Activated CD8-positive, alpha-beta memory T cell treated with anti-CD3 and anti-CD28 coated beads for 36 hours (primary cell): ENCODE measurements around the gene AFF1. TPM values are rescaled to one million over a fixed set of nuclear protein-coding genes. Genes with fewer than 3 reads are reported as not detected.
"Not testable (repeated sequence)": the region's sequence is repeated elsewhere in the genome, so short reads cannot be mapped to it uniquely, and the experiment has no call there.

Experiments used
- CTCF ChIA-PET: fragments of 350-600 bp; sonication (Branson Sonifier 250); formaldehyde crosslinking; loops from one replicate; lab custom pipeline; 2021; ENCODE audit warnings: antibody characterized with exemption; lab: Charles Lee
- POLR2A ChIA-PET: fragments of 350-600 bp; sonication (Branson Sonifier 250); formaldehyde crosslinking; loops from one replicate; lab custom pipeline; 2021; ENCODE audit warnings: antibody characterized with exemption; lab: Charles Lee
- total RNA-seq, 2 experiments: library from RNA; stranded (reverse); gene quantifications; one replicate each; pipeline ENCODE4 v1.2.3, GENCODE V29; 2021

Gene AFF1
- total RNA-seq, 2 experiments from 2014 or later = 29.0 to 34.0 TPM

GRCh38 chr4:87078987-87079486 lies 144.2 kb downstream of the AFF1 start:
- ChIA-PET POLR2A (no interaction called here), CTCF (interaction anchor here (0.6 to 1.3 kb wide), 4 partner anchors 11 to 170 kb away, joined by 3 to 5 read pairs (median 4); no protein-coding TSS in a partner anchor)

DNA sequence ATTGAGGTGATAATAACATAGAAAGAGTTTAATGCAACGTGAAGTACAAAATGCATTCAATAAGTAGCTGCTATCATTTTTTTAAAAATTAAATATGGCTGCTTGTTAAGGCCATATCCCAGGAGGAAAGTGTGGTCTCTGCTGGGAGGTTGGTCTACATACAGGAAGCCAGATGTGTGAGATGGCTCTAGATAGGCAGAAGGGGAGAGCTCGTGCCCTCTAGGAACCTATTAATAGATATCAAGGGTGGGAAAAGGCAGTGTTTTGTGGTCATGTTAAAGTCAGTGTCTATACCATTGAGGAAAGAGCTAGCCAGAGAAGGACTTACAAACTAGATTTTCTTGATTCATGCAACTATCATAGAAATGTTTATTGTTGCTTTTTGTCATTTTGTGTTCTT lies 145.2 kb downstream of the AFF1 start:
- CTCF ChIA-PET = interaction anchor here (1.1 to 1.3 kb wide), 3 partner anchors 12 to 158 kb away, joined by 3 to 5 read pairs (median 3); no protein-coding TSS in a partner anchor
- POLR2A ChIA-PET = no interaction called here

DNA sequence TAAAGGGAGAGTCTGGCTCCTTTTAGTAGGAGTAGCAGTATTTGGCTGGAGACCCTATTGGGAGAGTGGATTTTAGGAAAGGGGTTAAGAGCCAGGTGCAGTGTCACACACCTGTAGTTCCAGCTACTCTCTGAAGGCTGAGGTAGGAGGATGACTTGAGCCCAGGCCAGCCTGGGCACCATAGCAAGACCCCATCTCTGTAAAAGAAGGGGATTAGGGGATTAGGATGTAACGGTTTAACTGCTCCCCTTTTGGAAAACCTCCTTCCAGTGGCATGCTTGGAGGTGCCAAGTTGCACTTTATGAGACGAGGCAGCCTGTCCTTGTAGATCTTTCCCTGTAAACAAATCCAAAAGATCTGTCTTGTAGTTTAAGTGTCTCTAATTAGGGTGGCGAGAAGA lies 145.7 kb downstream of the AFF1 start:
- ChIA-PET POLR2A (no interaction called here), CTCF (no interaction called here)

DNA sequence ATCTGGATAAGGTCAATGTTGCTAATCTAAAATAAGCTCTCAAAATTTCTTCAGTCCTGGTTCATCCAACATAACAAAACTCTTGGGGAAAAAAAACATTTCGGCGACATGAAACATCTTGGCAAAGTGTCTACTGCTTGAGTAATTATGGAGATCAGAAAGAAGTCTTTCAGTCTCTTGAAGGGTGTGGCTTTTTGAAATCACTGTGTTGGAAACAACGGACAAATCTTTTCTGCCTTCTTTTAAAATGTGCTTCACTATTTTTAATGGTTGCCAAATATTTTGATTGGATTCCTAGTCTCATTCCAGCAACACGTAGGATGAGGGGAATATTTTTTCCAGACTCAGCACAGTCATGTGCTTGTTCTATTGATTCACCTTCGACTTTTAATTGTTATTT lies 147.0 kb downstream of the AFF1 start:
- CTCF ChIA-PET = no interaction called here
- POLR2A ChIA-PET = no interaction called here

- CTCF ChIA-PET, POLR2A ChIA-PET: not testable (repeated sequence)
Measured at GRCh38 chr4:87085732-87086131, 150.9 kb downstream of the AFF1 start.

GRCh38 chr4:87086143-87086805 lies 151.5 kb downstream of the AFF1 start:
- POLR2A ChIA-PET = no interaction called here
- CTCF ChIA-PET = no interaction called here

DNA sequence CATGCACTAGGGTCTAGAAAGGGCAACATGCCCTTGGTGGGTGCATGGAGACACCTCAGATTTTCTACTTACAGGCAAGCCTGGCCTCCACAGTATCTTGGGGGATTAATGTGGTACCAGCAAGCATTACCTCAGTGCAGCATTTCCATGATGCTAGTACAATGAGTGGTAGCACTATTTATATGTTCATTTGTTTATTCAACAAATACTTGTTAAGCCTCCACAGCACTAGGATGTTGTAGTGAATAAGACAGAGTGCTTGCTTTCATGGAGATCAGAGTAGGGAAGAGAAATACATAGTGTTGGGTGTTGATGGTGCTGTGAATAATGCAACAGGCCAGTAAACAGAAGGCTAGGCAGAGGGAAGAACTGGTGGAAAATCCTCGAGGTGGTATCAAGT lies 152.2 kb downstream of the AFF1 start:
- ChIA-PET CTCF (no interaction called here), POLR2A (no interaction called here)

DNA sequence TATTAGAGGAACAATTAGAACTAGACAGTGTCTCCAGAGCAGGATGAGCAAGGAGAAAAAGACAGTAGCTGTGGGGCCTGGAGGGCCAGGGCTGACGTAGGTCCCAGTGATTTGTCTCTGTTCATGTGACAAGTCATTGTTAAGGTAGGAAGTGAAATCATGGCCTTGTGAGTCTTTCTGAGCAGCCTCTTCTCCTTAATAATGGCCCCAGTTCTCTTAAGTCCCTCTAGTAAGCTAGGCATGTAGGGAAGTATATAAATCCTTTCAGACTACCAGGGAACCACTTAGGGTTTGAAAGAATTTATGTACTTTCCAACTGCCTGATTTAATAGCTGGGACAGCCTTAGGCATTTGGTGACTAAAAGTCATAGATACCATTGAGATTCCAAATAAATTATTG lies 152.6 kb downstream of the AFF1 start:
- CTCF ChIA-PET = no interaction called here
- POLR2A ChIA-PET = no interaction called here

- CTCF ChIA-PET = no interaction called here
- POLR2A ChIA-PET = no interaction called here
Measured at GRCh38 chr4:87088186-87088585, 153.4 kb downstream of the AFF1 start.

DNA sequence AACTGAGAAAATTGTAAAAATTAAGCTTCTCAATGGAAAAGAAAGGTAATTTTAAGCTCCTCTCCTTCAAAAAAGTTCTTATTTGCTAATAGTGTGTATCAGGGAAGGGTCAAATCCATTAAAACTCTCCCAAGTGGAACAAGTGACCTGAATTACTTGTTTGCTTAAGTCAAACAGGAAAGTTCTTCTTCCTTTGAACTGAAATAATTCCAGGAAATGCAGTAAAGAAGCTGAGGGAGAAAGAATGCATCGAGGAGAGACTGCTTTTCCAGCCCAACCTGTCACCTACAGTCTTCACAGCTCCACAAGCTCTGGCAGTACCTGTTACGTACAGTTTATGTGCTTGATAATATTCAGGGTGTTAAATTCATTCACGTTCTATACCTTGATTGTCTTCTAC lies 154.6 kb downstream of the AFF1 start:
- POLR2A ChIA-PET = interaction anchor here (1.2 kb wide), 1 partner anchor 80 kb away, joined by 3 read pairs; no protein-coding TSS in a partner anchor
- CTCF ChIA-PET = interaction anchor here (0.7 to 1.5 kb wide), 3 partner anchors 155 to 167 kb away, joined by 3 to 4 read pairs (median 3); partner anchors contain the start of gene AFF1

DNA sequence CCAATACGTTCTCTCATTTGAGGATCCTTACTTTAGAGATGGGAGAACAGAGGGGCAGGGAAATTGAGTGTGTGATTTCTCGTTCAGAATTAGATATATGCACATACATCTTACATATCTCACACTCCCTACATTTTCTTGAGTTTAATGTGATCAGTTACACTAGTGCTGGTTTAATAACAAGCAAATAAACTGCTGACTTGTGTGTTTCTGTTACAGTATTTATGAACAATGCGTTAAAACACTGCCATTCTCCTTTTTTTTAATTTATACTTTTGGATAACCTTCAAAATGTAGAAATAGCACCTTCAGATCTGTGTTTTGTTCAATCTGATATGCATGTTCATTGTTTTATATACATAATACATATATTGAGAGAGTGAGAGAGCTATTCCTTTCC lies 155.5 kb downstream of the AFF1 start:
- ChIA-PET POLR2A (interaction anchor here (1.2 kb wide), 1 partner anchor 81 kb away, joined by 3 read pairs; no protein-coding TSS in a partner anchor), CTCF (interaction anchor here (0.7 to 1.2 kb wide), 3 partner anchors 156 to 168 kb away, joined by 3 to 4 read pairs (median 4); partner anchors contain the start of gene AFF1)

- ChIA-PET POLR2A (no interaction called here), CTCF (interaction anchor here (0.7 to 2.3 kb wide), 7 partner anchors 9 to 170 kb away, joined by 3 to 23 read pairs (median 4); partner anchors contain the start of gene AFF1)
Measured at GRCh38 chr4:87092389-87093141, 157.8 kb downstream of the AFF1 start.

DNA sequence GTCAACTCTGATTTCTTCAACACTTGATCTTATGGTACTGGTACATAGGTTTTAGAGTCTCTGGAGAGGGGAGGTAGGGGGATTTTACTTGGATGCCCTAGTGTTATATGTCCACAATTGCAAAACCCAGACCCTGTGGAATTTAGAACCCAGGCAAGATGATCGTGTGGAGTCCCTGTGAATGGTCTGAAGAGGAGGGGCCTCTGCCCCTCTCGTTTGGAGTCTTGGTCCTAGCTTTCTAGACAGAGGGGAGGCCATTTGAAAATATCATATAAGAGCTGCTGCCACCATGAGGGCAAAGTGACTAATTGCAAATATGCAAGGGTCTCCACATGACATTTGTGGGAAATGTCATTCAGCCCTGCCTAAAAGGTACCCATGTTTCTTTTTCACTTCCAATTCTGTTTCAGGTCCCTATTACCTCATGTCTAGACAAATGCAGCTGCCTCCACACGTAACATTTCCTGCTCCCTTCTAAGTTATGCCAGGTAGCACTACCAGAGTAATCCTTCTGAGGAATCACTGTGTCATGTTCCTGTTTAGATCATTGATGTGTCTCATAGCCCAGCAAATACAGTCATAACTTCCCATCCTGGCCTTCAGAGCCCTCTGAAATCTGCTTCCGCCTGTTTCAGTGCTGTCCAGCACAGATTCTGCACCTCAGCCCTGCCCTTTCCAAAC lies 158.8 kb downstream of the AFF1 start:
- ChIA-PET CTCF (interaction anchor here (0.5 to 2.3 kb wide), 10 partner anchors 10 to 174 kb away, joined by 3 to 23 read pairs (median 4); partner anchors contain the start of gene AFF1), POLR2A (interaction anchor here (1.5 kb wide), 1 partner anchor 86 kb away, joined by 3 read pairs; no protein-coding TSS in a partner anchor)

GRCh38 chr4:87097075-87097474 lies 162.3 kb downstream of the AFF1 start:
- ChIA-PET POLR2A (no interaction called here), CTCF (interaction anchor here (1.4 to 1.6 kb wide), 2 partner anchors 162 to 175 kb away, joined by 3 to 5 read pairs; partner anchors contain the start of gene AFF1)

GRCh38 chr4:87100168-87100567 lies 165.4 kb downstream of the AFF1 start:
- ChIA-PET CTCF (interaction anchor here (1.8 kb wide), 1 partner anchor 178 kb away, joined by 6 read pairs; no protein-coding TSS in a partner anchor), POLR2A (no interaction called here)

GRCh38 chr4:87101543-87102199 lies 166.9 kb downstream of the AFF1 start:
- ChIA-PET CTCF (interaction anchor here (0.7 kb wide), 1 partner anchor 187 kb away, joined by 3 read pairs; no protein-coding TSS in a partner anchor), POLR2A (no interaction called here)

DNA sequence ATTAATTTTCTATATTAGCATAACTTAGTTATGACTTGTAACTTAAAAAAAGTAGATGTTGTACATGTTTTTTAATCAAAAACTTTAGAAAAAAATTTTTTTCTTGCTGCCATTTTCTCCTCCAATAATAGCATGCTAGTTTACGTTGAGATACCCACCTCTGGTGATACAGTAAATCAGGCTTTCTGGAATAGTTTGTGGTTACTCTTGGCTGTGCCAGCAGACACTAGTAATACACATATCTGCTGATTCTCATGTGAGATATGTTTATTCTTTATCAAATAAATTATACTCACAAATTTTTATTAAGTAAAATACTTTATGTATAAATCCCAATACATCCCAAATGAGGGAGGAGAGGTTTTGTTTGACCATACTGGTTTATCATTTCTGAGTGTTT lies 168.3 kb downstream of the AFF1 start:
- CTCF ChIA-PET = no interaction called here
- POLR2A ChIA-PET = no interaction called here

- ChIA-PET CTCF (no interaction called here), POLR2A (no interaction called here)
Measured at GRCh38 chr4:87103691-87104187, 168.9 kb downstream of the AFF1 start.
